ENCODE results near the gene HES5.

Gene HES5

GRCh38 chr1:2519729-2520128, 10.3 kb downstream of the HES5 start:
- no peak for TF ChIP-seq CTCF (conservative IDR thresholded peaks at IDR 0.05; ENCODE audit: low read depth, low read length)
- Histone ChIP-seq H3K4me3 (IDR thresholded peaks at IDR 0.05; ENCODE audit: insufficient read depth, low read depth, low read length) (no peak overlapping the region), H3K79me2 (ENCODE audit: insufficient read depth, low read depth) (peaks cover 27% of the 10 kb centered on the region), H3K36me3 (ENCODE audit: insufficient read depth) (peaks cover 13% of the 10 kb centered on the region; the same call in 1 of the 2 replicates), H3K4me2 (no peak overlapping the region), H3K4me1 (ENCODE audit: low read depth, poor library complexity, severe bottlenecking) (peaks cover 6% of the 10 kb centered on the region), H3K27ac (no peak overlapping the region), H3K9ac (no peak overlapping the region), H3K27me3 (ENCODE audit: insufficient read depth, low read depth) (no peaks in the 10 kb centered on the region), H4K20me1 (ENCODE audit: insufficient read depth) (no peaks in the 10 kb centered on the region), H2AFZ (ENCODE audit: low read depth) (no peak overlapping the region)

- no peak for TF ChIP-seq CTCF (conservative IDR thresholded peaks at IDR 0.05; ENCODE audit: low read depth, low read length)
- H2AFZ ChIP-seq (ENCODE audit: low read depth): no peak overlapping the region
- no peak overlapping the region for H3K27ac ChIP-seq
- no peaks in the 10 kb centered on the region for H3K27me3 ChIP-seq (ENCODE audit: insufficient read depth, low read depth)
- H3K9ac ChIP-seq: no peak overlapping the region
- H4K20me1 ChIP-seq (ENCODE audit: insufficient read depth): no peaks in the 10 kb centered on the region
- peaks cover under 1% of the 10 kb centered on the region for H3K4me1 ChIP-seq (ENCODE audit: low read depth, poor library complexity, severe bottlenecking)
- peaks cover 13% of the 10 kb centered on the region; the same call in 1 of the 2 replicates for H3K36me3 ChIP-seq (ENCODE audit: insufficient read depth)
- peaks cover 21% of the 10 kb centered on the region; the same call in 1 of the 2 replicates for H3K79me2 ChIP-seq (ENCODE audit: insufficient read depth, low read depth)
- no peak overlapping the region for H3K4me3 ChIP-seq (IDR thresholded peaks at IDR 0.05; ENCODE audit: insufficient read depth, low read depth, low read length)
- H3K4me2 ChIP-seq: no peak overlapping the region
Observed at GRCh38 chr1:2519029-2519685, 10.9 kb downstream of the HES5 start.

GRCh38 chr1:2518528-2518927, 11.5 kb downstream of the HES5 start:
- Histone ChIP-seq H3K4me1 (ENCODE audit: low read depth, poor library complexity, severe bottlenecking) (no peaks in the 10 kb centered on the region), H2AFZ (ENCODE audit: low read depth) (no peak overlapping the region), H3K36me3 (ENCODE audit: insufficient read depth) (peaks cover 13% of the 10 kb centered on the region; the same call in 1 of the 2 replicates), H3K4me3 (IDR thresholded peaks at IDR 0.05; ENCODE audit: insufficient read depth, low read depth, low read length) (no peak overlapping the region), H3K4me2 (no peak overlapping the region), H3K27ac (no peak overlapping the region), H3K79me2 (ENCODE audit: insufficient read depth, low read depth) (peaks cover 15% of the 10 kb centered on the region; the same call in 1 of the 2 replicates), H4K20me1 (ENCODE audit: insufficient read depth) (no peaks in the 10 kb centered on the region), H3K27me3 (ENCODE audit: insufficient read depth, low read depth) (no peaks in the 10 kb centered on the region), H3K9ac (no peak overlapping the region)
- TF ChIP-seq CTCF (conservative IDR thresholded peaks at IDR 0.05; ENCODE audit: low read depth, low read length): no peak

GRCh38 chr1:2517966-2518365, 12.1 kb downstream of the HES5 start:
- no peaks in the 10 kb centered on the region for H3K27me3 ChIP-seq (ENCODE audit: insufficient read depth, low read depth)
- peaks cover 13% of the 10 kb centered on the region; the same call in 1 of the 2 replicates for H3K36me3 ChIP-seq (ENCODE audit: insufficient read depth)
- H2AFZ ChIP-seq (ENCODE audit: low read depth): no peak overlapping the region
- H3K4me3 ChIP-seq (IDR thresholded peaks at IDR 0.05; ENCODE audit: insufficient read depth, low read depth, low read length): no peak overlapping the region
- no peak overlapping the region for H3K27ac ChIP-seq
- no peaks in the 10 kb centered on the region for H3K4me1 ChIP-seq (ENCODE audit: low read depth, poor library complexity, severe bottlenecking)
- no peaks in the 10 kb centered on the region for H4K20me1 ChIP-seq (ENCODE audit: insufficient read depth)
- H3K4me2 ChIP-seq: no peak overlapping the region
- H3K9ac ChIP-seq: no peak overlapping the region
- H3K79me2 ChIP-seq (ENCODE audit: insufficient read depth, low read depth): peaks cover 9% of the 10 kb centered on the region; the same call in 1 of the 2 replicates
- TF ChIP-seq CTCF (conservative IDR thresholded peaks at IDR 0.05; ENCODE audit: low read depth, low read length): no peak

All from KMS-11 (cell line).